Smooth muscle cell (in vitro differentiated cells): ENCODE measurements around the gene LIMCH1. TPM values are rescaled to one million over a fixed set of nuclear protein-coding genes. Genes with fewer than 3 reads are reported as not detected.
"Not testable (repeated sequence)": the region's sequence is repeated elsewhere in the genome, so short reads cannot be mapped to it uniquely, and the experiment has no call there.

Experiments used
- DNase-seq: peaks from one replicate; lab custom pipeline; 2025; ENCODE audit not compliant: unreplicated experiment; lab: John Stamatoyannopoulos, UW
- H2AFZ ChIP-seq: fragments of 200-600 bp; sonication (generic); 2 replicates; pipeline ENCODE4 v1.6.0; 2016; ENCODE audit warnings: antibody characterized with exemption, low read depth, mild to moderate bottlenecking
- H3F3A ChIP-seq: fragments of 200-600 bp; sonication (generic); 2 replicates; pipeline ENCODE4 v1.6.0; 2017; ENCODE audit warnings: antibody characterized with exemption, low read depth
- H3K27ac ChIP-seq: fragments of 200-600 bp; sonication (generic); 2 replicates; pipeline ENCODE4 v1.5.1; 2016; ENCODE audit warnings: low read depth, mild to moderate bottlenecking
- H3K27me3 ChIP-seq: fragments of 200-600 bp; sonication (generic); 2 replicates; pipeline ENCODE4 v1.6.1; 2016; ENCODE audit warnings: low read depth, mild to moderate bottlenecking
- H3K36me3 ChIP-seq: fragments of 200-600 bp; sonication (generic); 2 replicates; pipeline ENCODE4 v1.5.1; 2016; ENCODE audit warnings: low read depth
- H3K4me1 ChIP-seq: fragments of 200-600 bp; sonication (generic); 2 replicates; pipeline ENCODE4 v1.5.1; 2016; ENCODE audit warnings: low read depth
- H3K4me2 ChIP-seq: fragments of 200-600 bp; sonication (generic); 2 replicates; pipeline ENCODE4 v1.6.0; 2016; ENCODE audit warnings: mild to moderate bottlenecking
- H3K4me3 ChIP-seq: fragments of 200-600 bp; sonication (generic); 2 replicates; pipeline ENCODE4 v1.5.1; 2016; ENCODE audit warnings: mild to moderate bottlenecking
- H3K79me2 ChIP-seq: fragments of 200-600 bp; sonication (generic); 2 replicates; pipeline ENCODE4 v1.6.0; 2016; ENCODE audit warnings: low read depth, mild to moderate bottlenecking
- H3K9ac ChIP-seq: fragments of 200-600 bp; sonication (generic); 2 replicates; pipeline ENCODE4 v1.6.0; 2016; ENCODE audit warnings: low read depth
- H3K9me3 ChIP-seq: fragments of 200-600 bp; sonication (generic); replicated peaks from 2 replicates; pipeline ENCODE4 v1.5.1; 2016; ENCODE audit warnings: low read depth
- H4K20me1 ChIP-seq: fragments of 200-600 bp; sonication (generic); 2 replicates; pipeline ENCODE4 v1.6.0; 2016; ENCODE audit warnings: low read depth
- CTCF ChIP-seq: fragments of 200-600 bp; sonication (generic); IDR thresholded peaks from 2 replicates; pipeline ENCODE4 v1.5.1; 2017; ENCODE audit warnings: borderline replicate concordance, mild to moderate bottlenecking, antibody characterized with exemption; ENCODE audit not compliant: insufficient read depth, poor library complexity, severe bottlenecking
- WGBS: methylation state at CpG from one replicate; pipeline ENCODE4 v1.1.7; 2016; ENCODE audit warnings: low lambda C conversion rate; 5-methylcytosine and 5-hydroxymethylcytosine counted together
- polyA plus RNA-seq: library from polyadenylated mRNA; unstranded; fragments of >200 nt; fragmentation: Nextera tagmentation; extraction: Ambion mirVana; gene quantifications from 2 replicates; pipeline ENCODE4 v1.2.1, GENCODE V29; 2016
- total RNA-seq: library from RNA; depleted of rRNA; stranded (reverse); fragments of >200 nt; gene quantifications from 2 replicates; pipeline ENCODE4 v1.2.3, GENCODE V29; 2014

Gene LIMCH1
- total and polyA plus RNA-seq, 2 experiments from 2014 or later: 2.6 to 7.6 TPM

GRCh38 chr4:41646862-41647261, 108.9 kb downstream of the LIMCH1 start:
- peaks cover 7% of the 10 kb centered on the region for H3K27me3 ChIP-seq
- H3K4me3 ChIP-seq: no peak overlapping the region
- H3K9me3 ChIP-seq: no peaks in the 10 kb centered on the region
- no peak overlapping the region for H3K4me2 ChIP-seq
- H4K20me1 ChIP-seq: no peaks in the 10 kb centered on the region
- no peaks in the 10 kb centered on the region for H3K79me2 ChIP-seq
- no peaks in the 10 kb centered on the region for H3F3A ChIP-seq
- no peak overlapping the region for H2AFZ ChIP-seq
- no peak for DNase-seq
- no peak overlapping the region for H3K27ac ChIP-seq
- 76% methylated on average over 1 of the region's 1 CpG for whole genome bisulfite sequencing
- TF ChIP-seq CTCF: no peak
- peaks cover 7% of the 10 kb centered on the region for H3K4me1 ChIP-seq
- H3K36me3 ChIP-seq: no peaks in the 10 kb centered on the region
- no peak overlapping the region for H3K9ac ChIP-seq

- 85% methylated on average over 3 of the region's 3 CpGs for WGBS
- no peaks in the 10 kb centered on the region for H3K36me3 ChIP-seq
These were observed 109.4 kb downstream of the LIMCH1 start for GRCh38 chr4:41647383-41647782.

GRCh38 chr4:41651150-41651549, 113.2 kb downstream of the LIMCH1 start:
- not testable (repeated sequence) for H3K9me3 ChIP-seq, H3K4me1 ChIP-seq, H3K36me3 ChIP-seq, H3K27ac ChIP-seq, H4K20me1 ChIP-seq, H3K9ac ChIP-seq, H3K4me2 ChIP-seq, H3K79me2 ChIP-seq, H2AFZ ChIP-seq, H3K4me3 ChIP-seq, DNase-seq, H3F3A ChIP-seq, H3K27me3 ChIP-seq

More at GRCh38 chr4:41647383-41647782, 109.4 kb downstream of the LIMCH1 start:
- Histone ChIP-seq H4K20me1 (no peaks in the 10 kb centered on the region), H3K9me3 (no peaks in the 10 kb centered on the region), H3K27me3 (peaks cover 7% of the 10 kb centered on the region), H3K27ac (no peak overlapping the region), H3K4me2 (no peak overlapping the region), H3F3A (no peaks in the 10 kb centered on the region), H3K4me1 (peaks cover 7% of the 10 kb centered on the region), H2AFZ (no peak overlapping the region), H3K9ac (no peak overlapping the region), H3K79me2 (no peaks in the 10 kb centered on the region), H3K4me3 (no peak overlapping the region)
- no peak for DNase-seq
- TF ChIP-seq CTCF: no peak

DNA sequence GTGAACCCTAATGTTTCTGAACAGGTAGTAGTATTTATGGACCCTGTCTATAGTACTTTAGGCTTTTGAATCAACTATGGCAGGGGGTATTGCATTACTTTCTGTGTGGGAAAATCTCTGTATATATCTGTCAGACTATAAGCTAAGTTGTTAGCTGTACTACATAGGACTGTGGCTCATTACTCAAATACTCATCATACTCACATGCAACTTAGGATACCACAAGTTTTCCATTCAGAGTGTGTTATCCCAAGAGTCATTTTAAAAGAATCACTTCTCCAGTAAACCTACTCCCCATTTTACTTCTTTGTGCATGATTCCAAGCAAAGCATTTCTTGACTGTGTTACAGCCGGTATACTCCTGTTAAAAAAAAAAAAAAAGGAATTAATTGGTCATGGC, 115.0 kb downstream of the LIMCH1 start:
- H3K79me2 ChIP-seq: no peaks in the 10 kb centered on the region
- H3K4me1 ChIP-seq: peaks cover 17% of the 10 kb centered on the region
- no peak overlapping the region for H3K4me3 ChIP-seq
- H4K20me1 ChIP-seq: no peaks in the 10 kb centered on the region
- TF ChIP-seq CTCF: no peak
- no peak overlapping the region for H3K9ac ChIP-seq
- H3K36me3 ChIP-seq: no peaks in the 10 kb centered on the region
- no peak for DNase-seq
- H3K9me3 ChIP-seq: no peaks in the 10 kb centered on the region
- H3K27me3 ChIP-seq: no peaks in the 10 kb centered on the region
- no peak overlapping the region for H2AFZ ChIP-seq
- no peak overlapping the region for H3K27ac ChIP-seq
- no peak overlapping the region for H3K4me2 ChIP-seq
- no peaks in the 10 kb centered on the region for H3F3A ChIP-seq
- WGBS: 80% methylated on average over 1 of the region's 1 CpG
